Measurements from ENCODE around the gene DLK1. TPM values are rescaled to one million over a fixed set of nuclear protein-coding genes. Genes with fewer than 3 reads are reported as not detected.

Gene DLK1
- total and polyA plus RNA-seq, 2 of the 13 experiments (the other 11 are each of a cell fraction or from before 2014, with no cell fraction given) = 95.5 to 312 TPM

- peak; percentile 55; the same call in 1 of the 2 replicates for TF ChIP-seq TFDP2 (CRISPR knock-in tag; IDR thresholded peaks at IDR 0.05)
- TF ChIP-seq ZNF3 (CRISPR knock-in tag; IDR thresholded peaks at IDR 0.05) = no peak
- TF ChIP-seq HNRNPH1 (optimal IDR thresholded peaks at IDR 0.05; ENCODE audit: low read depth, low read length) = no peak
- peak; percentile 63; the same call in 1 of the 2 replicates for TF ChIP-seq TBX3 (IDR thresholded peaks at IDR 0.05; ENCODE audit: borderline replicate concordance)
- TF ChIP-seq, protein P1, sequence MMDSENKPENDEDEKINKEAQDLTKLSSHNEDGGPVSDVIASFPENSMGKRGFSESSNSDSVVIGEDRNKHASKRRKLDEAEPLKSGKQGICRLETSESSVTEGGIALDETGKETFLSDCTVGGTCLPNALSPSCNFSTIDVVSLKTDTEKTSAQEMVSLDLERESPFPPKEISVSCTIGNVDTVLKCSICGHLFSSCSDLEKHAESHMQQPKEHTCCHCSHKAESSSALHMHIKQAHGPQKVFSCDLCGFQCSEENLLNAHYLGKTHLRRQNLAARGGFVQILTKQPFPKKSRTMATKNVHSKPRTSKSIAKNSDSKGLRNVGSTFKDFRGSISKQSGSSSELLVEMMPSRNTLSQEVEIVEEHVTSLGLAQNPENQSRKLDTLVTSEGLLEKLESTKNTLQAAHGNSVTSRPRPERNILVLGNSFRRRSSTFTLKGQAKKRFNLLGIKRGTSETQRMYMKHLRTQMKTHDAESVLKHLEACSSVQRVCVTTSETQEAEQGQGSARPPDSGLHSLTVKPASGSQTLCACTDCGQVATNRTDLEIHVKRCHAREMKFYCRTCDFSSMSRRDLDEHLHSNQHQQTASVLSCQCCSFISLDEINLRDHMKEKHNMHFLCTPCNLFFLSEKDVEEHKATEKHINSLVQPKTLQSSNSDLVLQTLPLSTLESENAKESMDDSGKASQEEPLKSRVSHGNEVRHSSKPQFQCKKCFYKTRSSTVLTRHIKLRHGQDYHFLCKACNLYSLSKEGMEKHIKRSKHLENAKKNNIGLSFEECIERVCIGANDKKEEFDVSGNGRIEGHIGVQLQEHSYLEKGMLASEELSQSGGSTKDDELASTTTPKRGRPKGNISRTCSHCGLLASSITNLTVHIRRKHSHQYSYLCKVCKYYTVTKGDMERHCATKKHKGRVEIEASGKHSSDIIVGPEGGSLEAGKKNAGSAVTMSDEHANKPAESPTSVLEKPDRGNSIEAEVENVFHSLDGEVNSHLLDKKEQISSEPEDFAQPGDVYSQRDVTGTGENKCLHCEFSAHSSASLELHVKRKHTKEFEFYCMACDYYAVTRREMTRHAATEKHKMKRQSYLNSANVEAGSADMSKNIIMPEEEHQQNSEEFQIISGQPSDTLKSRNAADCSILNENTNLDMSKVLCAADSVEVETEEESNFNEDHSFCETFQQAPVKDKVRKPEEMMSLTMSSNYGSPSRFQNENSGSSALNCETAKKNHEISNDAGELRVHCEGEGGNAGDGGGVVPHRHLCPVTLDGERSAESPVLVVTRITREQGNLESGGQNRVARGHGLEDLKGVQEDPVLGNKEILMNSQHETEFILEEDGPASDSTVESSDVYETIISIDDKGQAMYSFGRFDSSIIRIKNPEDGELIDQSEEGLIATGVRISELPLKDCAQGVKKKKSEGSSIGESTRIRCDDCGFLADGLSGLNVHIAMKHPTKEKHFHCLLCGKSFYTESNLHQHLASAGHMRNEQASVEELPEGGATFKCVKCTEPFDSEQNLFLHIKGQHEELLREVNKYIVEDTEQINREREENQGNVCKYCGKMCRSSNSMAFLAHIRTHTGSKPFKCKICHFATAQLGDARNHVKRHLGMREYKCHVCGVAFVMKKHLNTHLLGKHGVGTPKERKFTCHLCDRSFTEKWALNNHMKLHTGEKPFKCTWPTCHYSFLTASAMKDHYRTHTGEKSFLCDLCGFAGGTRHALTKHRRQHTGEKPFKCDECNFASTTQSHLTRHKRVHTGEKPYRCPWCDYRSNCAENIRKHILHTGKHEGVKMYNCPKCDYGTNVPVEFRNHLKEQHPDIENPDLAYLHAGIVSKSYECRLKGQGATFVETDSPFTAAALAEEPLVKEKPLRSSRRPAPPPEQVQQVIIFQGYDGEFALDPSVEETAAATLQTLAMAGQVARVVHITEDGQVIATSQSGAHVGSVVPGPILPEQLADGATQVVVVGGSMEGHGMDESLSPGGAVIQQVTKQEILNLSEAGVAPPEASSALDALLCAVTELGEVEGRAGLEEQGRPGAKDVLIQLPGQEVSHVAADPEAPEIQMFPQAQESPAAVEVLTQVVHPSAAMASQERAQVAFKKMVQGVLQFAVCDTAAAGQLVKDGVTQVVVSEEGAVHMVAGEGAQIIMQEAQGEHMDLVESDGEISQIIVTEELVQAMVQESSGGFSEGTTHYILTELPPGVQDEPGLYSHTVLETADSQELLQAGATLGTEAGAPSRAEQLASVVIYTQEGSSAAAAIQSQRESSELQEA (CRISPR knock-in tag; IDR thresholded peaks at IDR 0.05; ENCODE audit: not compliant biosample characterization) = no peak
- no peak for TF ChIP-seq CBX2 (IDR thresholded peaks at IDR 0.05; ENCODE audit: low read depth, low read length)
- no peak for TF ChIP-seq CBX2 (CRISPR knock-in tag; IDR thresholded peaks at IDR 0.05; ENCODE audit: low read depth)
- TF ChIP-seq ZNF703 (CRISPR knock-in tag; IDR thresholded peaks at IDR 0.05; ENCODE audit: borderline replicate concordance) = no peak; the same call in 1 of the 2 replicates
- TF ChIP-seq THAP7 (CRISPR knock-in tag; IDR thresholded peaks at IDR 0.05) = no peak
- no peak for TF ChIP-seq IKZF1 (IDR thresholded peaks at IDR 0.05)
- no peak for TF ChIP-seq GABPA (IDR thresholded peaks at IDR 0.05; ENCODE audit: low read depth, low read length)
- no peak; the same call in 1 of the 2 replicates for TF ChIP-seq GABPA (CRISPR knock-in tag; IDR thresholded peaks at IDR 0.05; ENCODE audit: low read depth)
- TF ChIP-seq, protein P2, sequence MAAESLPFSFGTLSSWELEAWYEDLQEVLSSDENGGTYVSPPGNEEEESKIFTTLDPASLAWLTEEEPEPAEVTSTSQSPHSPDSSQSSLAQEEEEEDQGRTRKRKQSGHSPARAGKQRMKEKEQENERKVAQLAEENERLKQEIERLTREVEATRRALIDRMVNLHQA (CRISPR knock-in tag; IDR thresholded peaks at IDR 0.05) = no peak
- no peak for TF ChIP-seq FIP1L1 (IDR thresholded peaks at IDR 0.05; ENCODE audit: borderline replicate concordance, insufficient read depth, low read depth, low read length)
- peak; percentile 94 for TF ChIP-seq ZNF12 (CRISPR knock-in tag; IDR thresholded peaks at IDR 0.05)
- TF ChIP-seq KDM6A (CRISPR knock-in tag; IDR thresholded peaks at IDR 0.05; ENCODE audit: low read depth) = peak; percentile 44; the same call in 1 of the 2 replicates
- TF ChIP-seq ZNF20 (CRISPR knock-in tag; IDR thresholded peaks at IDR 0.05) = no peak
Measured at GRCh38 chr14:100750762-100751699, 24.3 kb downstream of the DLK1 start (continued).
